NCI-H526 (cell line): ENCODE results near the gene ADTRP.

Source experiments
- DNase-seq, 2 experiments: peaks; one replicate each; lab custom pipeline; 2025; lab: John Stamatoyannopoulos, UW

Gene ADTRP, protein sequence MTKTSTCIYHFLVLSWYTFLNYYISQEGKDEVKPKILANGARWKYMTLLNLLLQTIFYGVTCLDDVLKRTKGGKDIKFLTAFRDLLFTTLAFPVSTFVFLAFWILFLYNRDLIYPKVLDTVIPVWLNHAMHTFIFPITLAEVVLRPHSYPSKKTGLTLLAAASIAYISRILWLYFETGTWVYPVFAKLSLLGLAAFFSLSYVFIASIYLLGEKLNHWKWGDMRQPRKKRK

DNA sequence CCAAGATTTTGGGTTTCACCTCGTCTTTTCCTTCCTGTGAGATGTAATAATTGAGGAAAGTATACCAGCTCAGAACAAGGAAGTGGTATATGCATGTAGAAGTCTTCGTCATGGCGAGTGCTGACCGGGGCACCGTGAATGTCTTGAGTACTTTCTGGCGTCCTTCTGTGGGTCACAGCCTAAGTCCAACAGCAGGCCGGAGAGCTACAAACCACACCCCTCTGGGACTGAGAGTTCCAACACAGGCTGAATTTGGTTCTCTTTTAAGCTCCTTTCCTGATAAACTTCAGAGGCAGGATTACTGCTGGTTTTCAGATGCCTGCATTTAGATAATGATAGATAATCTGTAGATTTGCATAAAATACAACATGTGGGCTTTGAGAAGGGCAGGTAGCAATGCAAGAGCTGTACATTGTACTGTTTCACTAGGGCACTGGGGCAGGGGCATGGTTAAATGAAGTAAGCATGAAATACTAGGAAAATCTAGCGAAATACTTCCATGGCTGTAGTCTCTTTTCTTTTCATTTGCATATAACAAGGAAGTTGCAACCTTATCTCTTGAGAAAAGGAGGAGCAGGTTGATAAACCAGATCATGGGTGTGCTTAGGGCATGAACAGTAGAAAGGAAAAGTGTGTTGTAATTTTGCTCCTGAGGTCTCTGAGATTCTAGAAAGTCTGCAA, at the start of gene ADTRP:
ADTRP (minus strand) TSS at position 156 of the 681 bp plus-strand sequence; CDS start at position 112, 44 bp downstream.
- peak; percentile 61 to 73 for DNase-seq

DNA sequence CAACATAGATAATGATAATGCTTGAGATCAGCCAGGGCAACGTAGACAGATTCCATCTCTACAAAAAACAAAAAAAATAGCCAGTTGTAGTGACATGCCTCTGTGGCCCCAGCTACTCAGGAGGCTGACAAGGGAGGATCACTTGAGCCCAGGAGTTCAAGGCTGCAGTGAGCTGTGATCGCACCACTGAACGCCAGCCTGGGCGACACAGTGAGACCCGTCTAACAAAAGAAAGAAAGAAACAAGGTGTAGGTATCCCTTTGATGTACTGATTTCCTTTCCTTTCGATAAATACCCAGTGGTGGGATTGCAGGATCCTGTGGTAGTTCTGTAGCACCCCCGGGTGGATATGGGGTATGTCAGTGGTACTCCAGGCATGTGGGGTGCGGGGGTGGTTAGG, 48.2 kb upstream of the ADTRP start:
- DNase-seq: no peak

DNA sequence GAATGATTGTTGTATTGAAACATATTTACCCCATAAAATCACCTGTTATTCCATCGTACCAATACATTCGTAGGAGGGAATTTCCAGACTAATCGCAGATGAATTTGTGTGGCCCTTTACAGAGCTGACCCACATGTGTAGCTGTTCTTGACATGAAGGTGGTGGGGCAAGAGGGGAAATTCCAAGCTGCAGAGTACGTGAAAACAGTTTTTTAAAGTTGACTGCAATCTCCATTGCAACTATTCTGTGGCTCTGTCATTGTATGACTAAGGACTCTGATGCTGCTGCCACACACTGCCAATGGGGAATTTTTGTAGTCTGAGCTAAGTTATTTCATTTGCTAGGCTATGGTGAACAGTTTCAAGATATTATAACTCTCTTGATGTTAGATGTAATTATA, 46.4 kb upstream of the ADTRP start:
- no peak for DNase-seq

DNA sequence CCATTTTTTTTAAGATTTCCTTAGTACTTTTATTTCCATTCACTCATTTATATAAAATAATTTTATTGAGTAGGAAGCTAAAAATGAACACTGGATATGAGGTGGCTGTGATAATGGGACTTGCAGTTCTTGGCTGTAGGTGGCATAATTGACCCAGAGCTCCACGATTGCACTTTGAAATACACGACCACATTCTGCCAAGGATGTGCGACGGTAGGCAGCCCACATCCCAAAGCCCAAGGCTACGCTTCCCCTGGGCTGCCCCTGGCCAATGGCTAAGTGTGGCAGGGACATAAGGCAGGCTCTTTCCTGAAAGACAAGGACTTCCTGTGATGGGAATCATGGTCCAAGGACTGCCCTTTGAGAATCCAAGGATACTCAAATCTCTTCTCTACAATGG, 43.7 kb upstream of the ADTRP start:
- DNase-seq: no peak

DNA sequence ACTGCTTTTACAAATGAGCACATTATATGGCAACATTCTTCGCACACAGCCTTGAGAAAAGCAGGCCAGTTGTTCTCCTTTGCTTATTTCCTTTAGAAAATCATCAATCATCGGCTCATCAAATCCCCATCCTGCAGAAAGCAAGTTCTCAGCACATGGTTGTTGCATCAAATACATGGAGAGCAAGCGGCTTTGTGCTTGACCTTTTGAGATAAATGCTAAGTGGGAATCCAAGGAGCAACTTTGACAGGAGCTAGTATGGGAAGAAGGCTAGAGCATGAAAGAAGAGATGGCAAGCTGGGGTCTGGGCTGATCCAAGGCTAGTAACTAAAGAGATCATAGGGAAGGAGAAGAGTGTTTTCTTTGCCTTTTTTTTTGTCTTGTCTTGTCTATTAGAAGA, 43.2 kb upstream of the ADTRP start:
- DNase-seq: no peak

DNA sequence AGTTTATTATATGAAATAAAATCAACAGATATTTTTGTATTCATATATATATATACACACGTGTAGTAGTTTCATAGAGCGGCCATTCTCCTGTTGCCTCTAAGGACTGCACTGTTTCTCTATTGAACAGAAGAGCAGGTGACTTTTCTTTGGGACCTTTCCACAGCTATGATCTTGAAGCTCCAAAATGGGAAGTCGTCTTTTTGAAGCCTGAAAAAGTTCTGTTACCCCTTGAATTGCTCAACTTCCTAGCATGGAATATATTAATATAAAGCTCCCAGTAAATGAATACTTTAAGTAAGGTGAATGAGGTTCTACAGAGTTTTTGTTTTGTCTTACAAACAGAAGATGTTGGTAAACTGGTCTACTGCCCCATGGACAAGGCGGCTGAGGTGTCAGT, 42.2 kb upstream of the ADTRP start:
- DNase-seq: no peak

DNA sequence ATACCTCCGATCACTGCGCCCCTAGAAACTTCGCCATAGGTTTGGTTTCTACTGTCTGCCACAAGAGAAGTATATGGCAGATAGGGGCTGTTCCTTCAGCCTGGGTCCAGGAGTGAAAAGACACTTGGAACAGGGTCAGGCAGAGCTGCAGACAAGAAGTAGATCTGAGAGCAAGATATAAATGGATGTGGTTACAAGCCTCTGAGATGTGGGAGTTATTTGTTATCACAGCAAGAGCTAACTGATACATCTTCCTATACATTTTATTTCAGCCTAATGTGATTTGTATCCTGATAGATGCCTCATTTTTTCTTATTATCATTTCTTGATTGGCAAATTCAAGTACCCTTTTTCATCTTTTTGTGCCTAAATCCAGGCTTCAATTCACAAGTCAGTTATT, 40.9 kb upstream of the ADTRP start:
- no peak for DNase-seq

DNA sequence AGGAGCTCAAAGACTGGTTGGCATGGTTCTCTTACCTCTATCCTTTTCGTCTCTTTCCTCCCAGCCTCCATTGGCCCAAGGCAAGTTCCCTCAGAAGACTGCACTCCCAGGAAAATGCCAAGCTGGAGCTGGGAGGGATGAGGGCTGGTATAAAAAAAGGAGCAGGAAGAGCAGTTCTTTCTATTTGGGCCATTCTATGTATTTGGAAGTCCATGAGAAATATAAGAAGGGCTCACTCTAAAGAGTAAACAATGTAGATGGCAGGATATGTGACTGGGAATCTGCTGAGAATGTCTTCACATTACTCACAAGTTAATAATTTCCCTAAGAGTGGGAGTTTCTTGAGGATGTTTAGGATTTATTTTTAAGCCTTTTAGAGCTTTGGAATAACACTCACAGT, 36.6 kb upstream of the ADTRP start:
- no peak for DNase-seq

DNA sequence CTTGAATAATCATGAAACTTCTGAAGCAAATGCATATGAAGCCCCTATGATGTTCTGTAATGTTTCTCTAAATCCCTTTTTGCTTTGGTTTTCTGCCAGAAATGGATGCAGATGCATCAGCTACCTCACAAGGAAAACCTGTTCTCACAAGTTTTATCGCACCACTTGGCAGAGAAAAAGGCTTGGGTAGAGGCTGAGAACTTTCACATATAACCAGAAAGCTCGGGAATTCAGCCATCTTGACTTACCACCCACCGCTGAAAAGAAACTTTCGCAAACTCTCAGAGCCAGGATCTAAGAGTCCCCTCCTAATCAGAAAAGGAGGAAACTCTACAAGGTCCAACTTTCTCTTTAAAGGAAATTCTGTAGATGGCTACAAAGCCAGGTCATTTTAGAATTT, 36.2 kb upstream of the ADTRP start:
- no peak for DNase-seq

DNA sequence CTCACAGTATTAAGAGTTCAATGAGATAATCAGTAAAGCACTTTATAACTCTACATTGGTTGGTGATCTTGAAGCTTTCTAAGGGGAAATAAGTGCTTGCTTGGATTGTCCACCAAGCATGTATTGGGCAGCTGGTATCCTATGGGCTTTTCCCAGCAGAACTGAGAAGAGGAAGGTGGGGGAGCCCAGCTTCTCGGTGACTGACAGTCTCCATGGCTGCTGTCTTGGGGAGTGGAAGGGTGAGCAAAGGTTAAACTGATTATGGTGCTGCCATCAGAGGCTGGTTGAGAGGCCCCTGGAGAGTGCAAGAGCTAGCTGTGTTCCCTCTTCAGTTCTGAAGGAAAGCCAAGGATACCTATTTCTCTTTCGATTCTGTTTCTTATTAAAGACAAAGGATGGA, 35.5 kb upstream of the ADTRP start:
- DNase-seq: no peak

DNA sequence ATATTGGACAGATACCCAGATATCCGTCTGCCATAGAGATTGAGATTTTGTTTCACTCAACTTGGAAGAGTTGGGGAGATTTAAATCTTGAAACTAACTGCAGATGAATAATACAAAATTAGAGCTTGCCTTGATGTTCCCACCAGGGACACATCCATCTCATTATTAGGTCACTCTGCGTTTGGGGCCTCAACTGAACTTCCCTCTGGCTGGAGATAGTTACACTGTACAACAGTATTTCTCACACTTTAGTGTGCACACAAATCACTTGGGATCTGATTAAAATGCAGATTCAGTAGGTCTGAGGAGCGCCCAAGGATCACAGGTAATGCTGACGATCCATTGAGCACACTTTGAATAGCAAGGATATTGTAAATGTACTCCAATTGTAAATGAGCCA, 35.0 kb upstream of the ADTRP start:
- no peak for DNase-seq

DNA sequence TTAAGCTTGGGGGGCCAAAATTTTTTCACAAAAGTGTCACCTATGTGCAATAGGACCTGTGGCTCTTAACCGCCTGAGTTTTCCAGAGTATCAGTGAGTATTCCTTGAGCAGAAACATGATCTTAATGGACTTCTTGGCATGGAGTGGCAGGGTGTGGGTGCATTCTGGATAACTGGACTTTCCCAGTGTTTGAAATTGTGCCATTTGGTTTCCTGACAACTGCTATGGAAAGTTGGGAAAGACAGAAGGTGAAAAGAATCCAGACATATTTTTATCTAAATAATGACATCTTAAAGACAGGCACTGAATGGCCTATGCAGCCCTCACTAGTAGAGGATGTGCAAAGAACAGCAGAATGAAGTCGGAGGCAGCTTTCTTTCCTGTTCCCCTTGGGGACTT, 34.3 kb upstream of the ADTRP start:
- DNase-seq: no peak

DNA sequence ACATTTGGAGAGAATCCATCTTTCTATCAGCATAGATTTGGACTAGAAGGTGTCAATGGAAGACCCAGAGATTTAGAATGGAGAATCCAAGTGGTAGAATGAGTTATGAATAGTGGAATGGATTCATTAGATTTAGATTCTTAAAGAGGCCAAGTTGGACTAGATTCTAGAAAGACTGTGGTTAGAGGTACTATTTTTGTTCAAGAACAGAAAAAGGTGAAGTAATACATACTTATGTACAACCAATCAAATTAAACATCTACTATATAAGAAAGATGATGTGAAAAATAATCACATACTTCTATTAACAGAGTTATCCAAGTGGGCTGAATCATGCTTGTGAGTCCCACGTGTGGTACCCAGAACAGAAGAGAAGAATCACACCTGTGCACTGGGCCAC, 33.8 kb upstream of the ADTRP start:
- DNase-seq: no peak

DNA sequence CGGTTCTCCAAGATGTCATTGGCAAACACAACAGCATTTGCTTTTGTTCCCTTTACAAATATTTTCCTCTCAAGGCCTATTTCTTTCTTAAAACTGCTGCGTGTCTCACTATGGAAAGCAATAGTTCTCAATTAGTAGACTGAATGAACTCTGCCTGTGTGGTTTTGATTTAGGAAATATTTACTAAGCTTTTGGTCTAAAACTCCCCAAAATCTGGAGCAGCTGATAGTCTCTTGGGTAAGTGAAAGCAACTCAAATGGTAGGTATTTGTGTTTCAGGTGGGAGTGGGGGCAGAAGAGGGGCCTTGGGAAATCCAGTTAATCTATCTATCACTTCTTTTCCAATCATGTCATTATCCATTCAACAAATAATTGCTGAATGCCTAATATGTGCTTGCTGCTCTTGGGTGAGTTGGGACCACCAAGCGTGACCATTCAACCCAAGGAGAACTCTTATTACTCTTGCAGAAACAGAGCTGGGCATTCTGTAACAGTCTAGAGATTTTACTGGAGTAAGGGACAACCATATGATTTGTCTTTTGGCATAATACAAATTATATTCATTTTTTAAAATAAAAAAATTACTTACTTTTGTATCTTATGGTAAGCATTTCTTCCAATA, 33.2 kb upstream of the ADTRP start:
- DNase-seq: no peak

DNA sequence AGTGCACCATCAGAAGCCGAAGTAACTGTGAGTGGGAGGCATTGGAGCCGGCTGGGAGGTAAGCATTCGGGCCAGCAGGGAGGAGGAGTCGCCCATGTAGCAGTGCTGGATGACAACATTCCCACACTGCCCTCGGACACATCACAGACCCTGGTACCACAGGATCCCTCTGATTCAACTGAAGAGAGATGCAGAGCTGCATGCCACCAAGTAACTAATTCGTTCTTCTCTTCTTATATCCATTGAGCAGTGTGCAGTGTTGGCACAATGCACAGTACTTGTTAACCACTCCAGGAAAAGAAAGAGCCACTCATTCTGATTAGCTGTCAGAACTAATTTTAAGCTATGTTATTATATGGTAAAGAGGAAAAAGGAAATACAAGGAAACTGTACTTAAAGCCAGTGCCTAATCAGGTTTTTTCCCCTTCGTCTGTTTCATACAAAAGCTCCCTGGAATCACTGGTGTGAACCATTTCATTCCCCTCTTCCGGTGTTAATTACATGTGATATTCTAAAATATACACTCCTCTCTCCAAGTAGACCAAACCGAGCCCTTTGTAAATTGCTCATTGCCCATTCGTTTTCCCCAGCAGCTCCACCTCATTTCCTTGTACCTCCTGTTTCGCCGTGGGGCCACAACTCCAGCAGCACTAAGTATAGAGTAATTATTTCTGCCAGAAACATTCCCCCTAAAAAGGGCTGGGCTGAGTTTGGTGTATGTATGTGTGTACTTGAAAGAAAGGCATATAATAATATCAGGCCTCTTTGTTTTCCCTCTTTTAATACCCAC, 32.4 kb upstream of the ADTRP start:
- DNase-seq: no peak

DNA sequence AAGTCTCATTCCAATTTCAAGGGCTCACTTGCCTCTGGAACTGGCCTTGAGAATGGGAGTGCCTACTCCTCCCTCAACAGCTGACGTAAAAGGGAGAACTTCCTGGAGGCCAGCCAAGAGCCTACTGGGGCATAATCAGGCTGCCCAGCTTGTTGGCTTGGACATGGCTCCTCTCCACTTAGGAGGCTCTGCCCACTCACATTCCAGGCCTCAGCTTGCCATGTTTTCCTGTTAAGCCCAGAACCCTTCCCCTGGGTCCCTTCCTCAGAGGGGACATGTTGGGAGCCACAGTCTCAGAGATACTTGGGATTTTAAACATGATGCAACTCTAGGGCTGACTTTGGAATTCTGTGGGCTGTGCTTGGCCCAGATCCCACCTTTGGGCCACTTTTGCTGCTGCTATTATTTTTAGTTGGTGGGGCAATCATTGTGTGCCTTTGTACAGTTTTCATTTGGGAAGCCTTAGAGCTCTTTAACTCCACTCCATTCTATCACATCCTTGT, 31.5 kb upstream of the ADTRP start:
- no peak for DNase-seq

DNA sequence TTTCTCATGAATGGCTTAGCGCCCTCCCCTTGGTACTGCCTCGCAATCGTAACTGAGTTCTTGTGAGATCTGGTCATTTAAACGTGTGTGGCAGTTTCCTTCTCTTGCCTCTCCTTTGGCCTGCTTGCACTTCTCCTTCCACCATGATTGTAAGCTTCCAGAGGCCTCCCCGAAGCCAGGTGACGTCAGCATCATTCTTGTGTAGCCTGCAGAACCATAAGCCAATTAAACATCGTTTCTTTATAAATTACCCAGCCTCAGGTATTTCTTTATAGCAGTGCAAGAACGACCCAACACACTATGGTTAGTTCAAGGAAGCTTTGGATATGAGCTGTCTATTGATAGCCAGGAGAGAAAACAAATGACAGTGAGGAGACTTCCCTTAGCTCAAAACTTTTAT, 29.5 kb upstream of the ADTRP start:
- DNase-seq: no peak

DNA sequence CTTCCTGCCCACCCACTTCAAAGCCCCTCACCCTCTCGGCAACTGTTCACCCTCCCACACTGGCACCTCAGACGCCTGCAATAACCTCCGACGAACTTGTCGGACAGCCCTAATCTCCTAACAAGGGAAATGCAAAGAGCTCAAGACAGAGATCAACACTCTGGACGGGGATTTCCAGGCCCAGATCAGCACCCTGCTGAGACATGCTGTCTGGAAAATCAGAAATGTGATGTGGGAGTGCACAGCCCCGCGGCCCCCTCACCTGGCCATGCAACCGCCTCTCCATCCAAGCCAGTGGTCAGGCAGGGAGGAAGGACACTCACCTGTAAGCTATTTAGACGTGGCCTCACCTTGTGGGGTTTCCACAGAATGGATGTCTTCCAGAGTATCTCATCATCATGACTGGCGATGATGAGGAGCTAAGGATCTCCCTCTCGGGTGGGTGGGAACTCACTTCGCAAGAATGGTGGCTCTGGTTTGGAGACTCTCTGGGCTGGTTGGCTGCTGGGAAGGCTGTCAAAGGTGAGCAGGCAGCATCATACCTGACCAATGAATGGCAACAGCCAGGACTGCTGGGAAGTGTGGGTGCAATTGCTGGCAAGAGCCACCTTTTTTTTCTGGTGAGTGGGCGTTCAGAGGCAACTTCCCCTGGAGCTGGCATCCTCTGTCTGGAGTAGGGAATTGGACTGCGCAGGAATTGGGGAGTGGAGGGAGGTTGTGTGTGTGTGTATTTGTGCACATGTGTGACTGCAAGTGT, 28.1 kb upstream of the ADTRP start:
- no peak for DNase-seq

DNA sequence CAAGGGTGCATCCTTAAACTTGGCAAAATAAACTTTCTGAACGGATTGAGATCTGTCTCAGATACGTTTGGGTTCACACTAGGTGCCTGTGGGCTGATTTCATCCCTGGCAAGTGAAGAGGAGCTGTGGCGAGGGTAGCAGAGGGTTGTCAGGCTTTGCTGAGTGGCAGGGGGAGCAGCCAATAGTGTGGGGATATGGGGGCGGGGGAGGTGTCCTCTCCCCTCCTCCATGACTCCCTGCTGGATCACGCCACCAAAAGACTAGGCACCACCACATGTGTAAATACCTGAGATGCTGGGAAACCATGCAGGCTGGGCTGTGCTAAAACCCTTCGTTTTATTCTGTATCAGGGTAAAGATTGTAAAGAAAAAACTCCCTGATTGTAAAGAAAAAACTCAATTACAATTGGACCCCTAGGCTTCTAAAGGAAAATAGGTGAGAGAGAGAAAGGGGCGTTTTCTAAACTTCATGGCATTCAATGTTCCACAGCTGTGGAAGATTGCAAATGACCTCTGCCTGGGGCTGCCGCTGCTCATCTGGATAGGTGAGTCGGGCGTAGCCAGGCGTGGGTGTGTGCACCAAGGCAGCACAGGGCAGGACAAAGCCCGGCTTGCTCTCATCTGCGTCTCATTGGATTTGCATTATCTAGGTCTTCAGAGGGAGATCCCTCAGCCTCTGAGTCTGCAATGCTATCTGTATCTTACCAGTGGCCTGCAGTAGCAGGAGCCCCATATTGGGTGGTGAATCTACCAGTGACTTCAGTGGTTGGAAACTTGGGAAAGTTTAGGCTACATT, 26.9 kb upstream of the ADTRP start:
- peak; percentile 65 to 81 for DNase-seq

DNA sequence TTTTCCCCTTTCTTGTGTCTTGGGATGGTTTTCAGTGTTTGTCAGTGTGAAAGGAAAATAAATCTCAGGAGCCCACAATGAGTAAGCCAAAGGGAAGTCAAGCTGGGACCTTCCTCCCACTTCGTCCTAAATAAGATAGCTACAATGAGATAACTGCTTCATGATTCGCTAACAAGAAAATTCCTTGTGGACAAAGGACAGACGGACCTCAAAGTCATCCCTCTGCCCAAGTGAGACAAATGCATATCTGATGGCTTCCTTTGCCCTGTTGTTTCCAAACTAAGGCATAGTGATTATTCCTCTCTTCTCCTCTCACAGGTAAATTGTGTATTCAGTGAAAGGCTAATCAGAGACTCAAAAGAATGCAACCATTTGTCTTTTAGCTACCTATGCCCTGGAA, 26.1 kb upstream of the ADTRP start:
- no peak for DNase-seq

DNA sequence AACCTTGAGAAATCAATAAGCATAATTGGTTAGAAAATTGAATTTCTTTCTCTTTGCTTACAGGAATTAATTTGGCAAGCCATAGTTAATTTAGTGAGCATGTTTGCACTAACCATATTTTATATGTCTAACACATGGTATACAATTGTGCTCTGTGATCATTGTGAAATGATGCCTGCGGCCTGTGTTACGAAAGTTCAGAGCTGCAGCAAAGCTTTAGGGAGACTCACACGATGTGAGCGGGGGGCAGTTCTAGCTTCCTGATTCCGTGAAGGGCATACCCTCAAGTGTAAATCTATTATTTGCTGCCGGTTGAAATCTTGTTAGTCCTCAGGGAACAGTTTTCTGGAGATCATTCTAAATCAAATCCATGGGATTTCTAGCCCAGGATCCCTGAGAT, 25.5 kb upstream of the ADTRP start:
- DNase-seq: no peak
